Stimulated activated CD8-positive, alpha-beta memory T cell treated with anti-CD3 and anti-CD28 coated beads, Interleukin-15, amount 100 ng/mL, for 4 hours (primary cell): Measurements from ENCODE around the gene FLCN.
"Not testable (repeated sequence)": the region's sequence is repeated elsewhere in the genome, so short reads cannot be mapped to it uniquely, and the experiment has no call there.

ENCODE experiments used
- DNase-seq, 2 donors: peaks; one replicate each; pipeline ENCODE4 v3.0.0-alpha.2; 2020; ENCODE audit warnings: low read depth in 2 of 2

FLCN gene

DNA sequence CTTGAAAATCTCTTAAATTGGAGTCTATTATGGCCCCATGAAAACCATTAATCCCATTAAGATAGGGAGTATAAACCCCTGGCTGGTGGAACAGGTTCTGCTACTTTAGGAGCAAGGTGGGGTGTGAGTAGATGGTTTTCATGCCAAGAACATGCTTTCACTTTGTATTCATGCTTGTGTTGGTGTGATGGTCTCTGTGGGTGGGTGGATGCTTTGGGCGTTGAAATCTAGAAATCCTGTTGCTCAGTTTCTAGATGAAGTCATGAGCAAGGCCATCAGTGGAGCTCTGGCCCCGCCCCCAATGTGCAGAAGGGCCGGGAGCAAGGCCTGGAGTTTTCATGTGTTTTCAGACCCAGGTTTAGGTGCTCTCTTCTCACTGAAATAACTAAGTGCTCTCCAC, 50.9 kb downstream of the FLCN start:
- no peak for DNase-seq

DNA sequence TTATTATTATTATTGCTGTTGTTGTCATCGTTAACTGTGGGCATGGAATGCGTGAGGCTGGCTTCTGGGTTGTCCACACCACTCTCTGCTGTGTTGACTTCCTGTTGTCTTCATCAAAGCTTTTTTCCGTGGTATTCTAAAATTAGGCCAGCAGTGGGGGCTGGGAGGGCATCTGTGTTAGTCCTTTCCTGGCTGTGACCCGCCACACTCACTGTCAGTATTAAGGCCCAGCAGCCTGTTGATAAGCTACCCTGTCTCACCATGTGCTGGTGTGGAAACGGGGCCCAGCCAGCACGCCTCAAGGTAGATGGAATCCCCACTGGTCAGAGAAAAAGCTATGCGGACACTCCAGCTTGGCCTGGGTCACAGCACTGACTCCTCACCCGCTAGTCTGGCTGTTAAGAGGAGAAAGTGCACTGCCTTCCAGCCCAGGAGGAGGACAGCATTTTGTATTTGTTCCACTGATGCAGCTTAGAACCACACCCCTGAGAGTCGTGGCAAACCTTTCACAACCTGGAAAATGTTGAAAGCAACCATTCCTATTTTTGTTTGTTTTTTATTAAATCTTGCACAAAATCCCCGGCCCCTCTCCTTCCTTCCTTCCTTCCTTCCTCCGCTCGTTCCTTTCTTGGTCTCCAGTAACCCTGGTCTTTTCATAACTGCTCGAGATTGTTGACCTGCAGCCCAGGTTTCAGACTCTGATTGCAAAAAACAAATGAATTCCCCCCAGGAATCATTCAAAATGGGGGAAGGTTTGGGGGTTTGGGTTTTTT, 51.8 kb downstream of the FLCN start:
- DNase-seq = not testable (repeated sequence)

DNA sequence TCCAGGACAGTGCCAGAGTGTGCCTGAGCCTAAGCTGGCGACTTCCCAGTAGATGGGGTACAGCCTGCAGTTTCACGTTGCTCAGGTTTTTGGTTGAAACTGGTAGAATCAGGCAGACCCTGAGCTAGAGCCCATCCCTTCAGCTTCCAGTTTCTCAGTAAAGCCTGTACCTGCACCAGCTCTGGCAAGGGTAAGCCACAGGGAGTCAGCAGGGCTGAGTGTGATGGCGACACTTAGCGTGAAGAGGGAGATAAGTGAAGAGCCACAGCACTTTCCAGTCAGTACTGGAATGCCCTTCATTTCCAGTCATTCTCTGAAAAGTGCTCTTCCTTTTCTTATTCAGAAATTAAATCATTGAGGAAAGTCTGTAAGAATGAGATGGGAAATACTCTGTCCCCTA, 53.2 kb downstream of the FLCN start:
- DNase-seq = no peak

- no peak for DNase-seq
Observed at GRCh38 chr17:17182598-17183136, 54.3 kb downstream of the FLCN start.

- peak in 1 of 2 donors; percentile 16 for DNase-seq
Observed at GRCh38 chr17:17181666-17182597, 55.0 kb downstream of the FLCN start.

- no peak for DNase-seq
Observed at GRCh38 chr17:17180741-17181525, 56.0 kb downstream of the FLCN start.

DNA sequence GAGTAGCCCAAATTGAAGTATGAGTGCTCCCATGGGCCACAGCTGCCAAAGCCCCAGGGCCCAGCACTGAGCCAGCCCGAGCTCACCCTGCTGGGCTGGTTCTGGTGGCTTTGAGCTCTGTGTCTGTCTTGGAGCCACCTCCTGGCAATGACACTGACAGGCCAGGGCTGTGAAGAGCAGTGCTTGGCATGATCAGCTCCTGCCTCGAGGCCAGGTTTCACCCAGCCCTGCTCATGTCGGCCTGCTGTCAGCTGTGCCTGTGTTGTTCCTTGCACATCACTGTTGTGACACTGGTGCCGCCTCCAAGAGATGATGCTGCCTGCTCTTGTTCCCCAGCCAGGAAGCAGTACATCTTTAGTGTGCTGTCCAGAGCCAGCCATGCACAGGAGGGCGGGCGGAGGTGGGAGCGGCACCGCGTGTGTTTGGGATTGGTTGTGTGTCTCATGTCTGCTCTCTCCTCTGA, 56.8 kb downstream of the FLCN start:
- DNase-seq = no peak

- DNase-seq = no peak
Observed at GRCh38 chr17:17179371-17179827, 57.6 kb downstream of the FLCN start.

GRCh38 chr17:17177176-17177575, 59.8 kb downstream of the FLCN start:
- DNase-seq = no peak

GRCh38 chr17:17176341-17176740, 60.6 kb downstream of the FLCN start:
- no peak for DNase-seq

- no peak for DNase-seq
Observed at GRCh38 chr17:17175917-17176316, 61.1 kb downstream of the FLCN start.

DNA sequence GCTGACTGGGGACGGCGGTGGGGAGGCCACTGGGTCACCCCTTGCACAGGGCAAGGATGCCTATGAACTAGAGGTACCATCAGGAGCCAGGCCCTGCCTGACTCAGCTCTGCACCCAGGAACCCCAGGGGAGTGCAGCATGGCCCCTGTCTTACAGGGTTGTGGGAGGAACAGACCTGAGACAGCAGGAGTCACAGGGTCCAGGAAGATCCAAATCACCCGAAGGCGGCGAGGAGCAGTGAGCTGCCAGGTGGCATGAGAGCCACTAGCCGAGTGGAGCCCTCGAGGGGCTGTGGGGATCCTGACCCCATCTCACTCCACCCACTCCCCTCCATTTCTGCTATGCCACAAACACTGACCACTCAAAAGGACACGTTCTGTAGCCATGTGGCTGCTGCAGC, 61.6 kb downstream of the FLCN start:
- no peak for DNase-seq

GRCh38 chr17:17173921-17174320, 63.0 kb downstream of the FLCN start:
- no peak for DNase-seq

- DNase-seq = no peak
Observed at GRCh38 chr17:17172990-17173389, 64.0 kb downstream of the FLCN start.

GRCh38 chr17:17172001-17172939, 64.7 kb downstream of the FLCN start:
- DNase-seq = no peak

- no peak for DNase-seq
Observed at GRCh38 chr17:17171186-17171585, 65.8 kb downstream of the FLCN start.

DNA sequence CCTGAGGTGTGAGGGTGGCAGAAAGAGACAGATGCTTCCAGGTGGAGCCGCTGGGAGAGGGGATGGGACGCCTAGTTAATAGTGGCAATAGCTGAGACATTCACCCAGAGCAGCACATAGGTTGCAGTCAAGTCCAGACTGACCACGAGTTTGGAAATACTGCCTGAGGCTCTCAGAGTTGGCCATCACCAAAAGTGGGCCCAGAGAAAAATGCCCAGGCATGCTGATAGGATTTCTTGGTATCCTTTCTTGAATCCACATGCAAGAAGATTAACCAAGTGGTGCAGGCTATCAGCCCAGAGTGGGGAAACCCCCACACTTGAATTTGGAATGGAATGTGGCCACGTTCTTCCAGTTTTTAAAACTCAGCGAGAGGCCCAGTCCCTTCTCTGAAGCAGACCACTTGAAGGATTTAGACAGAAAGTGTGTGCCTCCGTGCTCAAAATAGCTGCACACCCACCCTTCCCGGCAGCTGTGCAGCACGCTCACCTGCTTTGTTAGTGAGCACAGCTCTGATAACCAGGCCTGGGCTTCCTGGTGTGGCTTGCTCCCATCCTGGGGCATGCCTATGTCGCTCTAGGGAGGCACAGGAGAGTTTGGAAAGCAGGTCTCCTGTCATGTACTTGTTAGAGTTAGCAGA, 66.5 kb downstream of the FLCN start:
- no peak for DNase-seq

DNA sequence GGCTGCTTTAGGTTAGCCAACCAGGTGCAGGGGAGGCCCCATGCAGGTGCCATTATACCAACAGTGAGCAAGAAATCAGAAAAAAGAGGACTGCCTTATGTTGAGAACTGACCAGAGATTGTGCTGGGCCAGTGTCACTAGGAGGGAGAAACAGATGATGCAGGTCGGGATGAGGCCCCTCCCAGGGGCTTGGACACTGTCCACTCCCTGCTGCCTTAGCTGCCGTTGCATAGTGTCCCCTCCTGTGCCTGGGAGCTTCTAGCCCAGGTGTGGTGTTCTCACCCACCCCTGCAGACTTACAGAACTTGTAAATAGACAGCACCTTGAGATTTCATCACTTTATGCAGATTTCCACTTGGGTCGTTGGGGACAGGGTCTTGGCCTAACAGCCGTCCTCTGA, 67.6 kb downstream of the FLCN start:
- no peak for DNase-seq

DNA sequence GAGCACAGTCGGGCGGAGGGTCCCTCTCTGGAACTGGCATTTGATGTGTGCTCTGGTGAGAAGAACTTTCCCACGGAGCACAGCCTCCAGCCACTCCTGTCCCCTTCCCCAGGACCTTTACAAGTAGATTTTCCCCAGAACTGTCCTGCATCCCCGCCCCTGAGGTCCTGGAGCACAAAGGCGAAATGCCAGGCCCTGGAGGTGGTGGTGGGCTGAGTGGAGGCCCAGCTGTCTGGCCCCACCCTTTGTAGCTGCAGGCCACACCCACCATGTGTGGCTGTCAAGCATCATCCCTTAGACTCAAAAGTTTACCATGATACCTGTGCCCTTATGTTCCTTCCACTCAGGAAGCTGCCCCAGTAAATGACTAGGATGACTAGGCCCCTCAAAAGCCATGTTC, 68.6 kb downstream of the FLCN start:
- no peak for DNase-seq

GRCh38 chr17:17167986-17168385, 69.0 kb downstream of the FLCN start:
- DNase-seq = no peak
